ENCODE measurements around the gene GCAT. TPM values are rescaled to one million over a fixed set of nuclear protein-coding genes. Genes with fewer than 3 reads are reported as not detected.

Gene GCAT
- total and polyA plus RNA-seq, 9 of the 15 experiments (the other 6 are each of a cell fraction or from before 2014, with no cell fraction given), result 1.9 to 69.9 (median 26.4) TPM

DNA sequence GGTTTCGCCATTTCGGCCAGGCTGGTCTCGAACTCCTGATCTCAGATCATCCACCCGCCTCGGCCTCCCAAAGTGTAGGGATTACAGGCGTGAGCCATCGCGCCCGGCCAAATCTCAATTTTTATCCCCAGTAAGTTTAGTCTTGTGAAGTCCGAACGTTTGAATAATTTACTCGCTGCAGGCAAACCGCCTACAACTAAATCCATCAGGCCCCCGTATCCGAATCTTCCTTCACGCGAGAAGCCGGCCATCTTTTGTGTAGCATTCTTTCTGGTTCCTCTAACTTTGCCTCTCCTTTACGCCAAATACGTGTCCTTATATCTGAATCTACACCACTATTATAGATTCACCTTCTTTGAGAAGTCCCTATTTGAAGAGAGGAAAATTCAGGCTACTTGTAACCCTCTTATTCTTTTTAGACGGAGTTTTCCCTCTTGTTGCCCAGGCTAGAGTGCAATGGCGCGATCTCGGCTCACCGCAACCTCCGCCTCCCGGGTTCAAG lies 40.9 kb downstream of the GCAT start (continued):
- TF ChIP-seq SAP30 (IDR thresholded peaks at IDR 0.05; ENCODE audit: borderline replicate concordance, insufficient read depth, low read depth, low read length, poor library complexity, severe bottlenecking) (no peak), ZNF785 (CRISPR knock-in tag; IDR thresholded peaks at IDR 0.05) (no peak), SMAD4 (CRISPR knock-in tag; conservative IDR thresholded peaks at IDR 0.05) (no peak), CHD1 (IDR thresholded peaks at IDR 0.05; ENCODE audit: low read length) (no peak), ZZZ3 (IDR thresholded peaks at IDR 0.05) (no peak), CTCF (IDR thresholded peaks at IDR 0.05 in 2 of 3, conservative IDR thresholded peaks at IDR 0.05 in 1 of 3; ENCODE audit: insufficient read depth in 2 of 3, low read depth in 1 of 3, low read length in 3 of 3) (no peak), BCL6 (CRISPR knock-in tag; IDR thresholded peaks at IDR 0.05) (no peak), ARHGAP35 (IDR thresholded peaks at IDR 0.05; ENCODE audit: partially characterized antibody) (no peak), AFF1 (IDR thresholded peaks at IDR 0.05; ENCODE audit: low read depth in 1 of 2, partially characterized antibody in 2 of 2) (no peak), HDAC3 (IDR thresholded peaks at IDR 0.05; ENCODE audit: borderline replicate concordance, partially characterized antibody) (no peak), ARNT (IDR thresholded peaks at IDR 0.05) (no peak), TBL1XR1 (IDR thresholded peaks at IDR 0.05; ENCODE audit: low read length in 2 of 2) (no peak), ZBTB1 (CRISPR knock-in tag; IDR thresholded peaks at IDR 0.05; ENCODE audit: borderline replicate concordance, low read depth) (no peak), NR2F6 (CRISPR knock-in tag; IDR thresholded peaks at IDR 0.05) (no peak), BRD4 (IDR thresholded peaks at IDR 0.05) (0 out of 2 replicates have a peak, but pooled peaks have one; percentile 66), BRD9 (IDR thresholded peaks at IDR 0.05; ENCODE audit: low read depth, partially characterized antibody) (peak; percentile 31), HEY1 (CRISPR knock-in tag; IDR thresholded peaks at IDR 0.05; ENCODE audit: borderline replicate concordance) (no peak), FOS (IDR thresholded peaks at IDR 0.05; ENCODE audit: extremely low read depth, insufficient read length) (no peak)
- TF ChIP-seq, protein P1, sequence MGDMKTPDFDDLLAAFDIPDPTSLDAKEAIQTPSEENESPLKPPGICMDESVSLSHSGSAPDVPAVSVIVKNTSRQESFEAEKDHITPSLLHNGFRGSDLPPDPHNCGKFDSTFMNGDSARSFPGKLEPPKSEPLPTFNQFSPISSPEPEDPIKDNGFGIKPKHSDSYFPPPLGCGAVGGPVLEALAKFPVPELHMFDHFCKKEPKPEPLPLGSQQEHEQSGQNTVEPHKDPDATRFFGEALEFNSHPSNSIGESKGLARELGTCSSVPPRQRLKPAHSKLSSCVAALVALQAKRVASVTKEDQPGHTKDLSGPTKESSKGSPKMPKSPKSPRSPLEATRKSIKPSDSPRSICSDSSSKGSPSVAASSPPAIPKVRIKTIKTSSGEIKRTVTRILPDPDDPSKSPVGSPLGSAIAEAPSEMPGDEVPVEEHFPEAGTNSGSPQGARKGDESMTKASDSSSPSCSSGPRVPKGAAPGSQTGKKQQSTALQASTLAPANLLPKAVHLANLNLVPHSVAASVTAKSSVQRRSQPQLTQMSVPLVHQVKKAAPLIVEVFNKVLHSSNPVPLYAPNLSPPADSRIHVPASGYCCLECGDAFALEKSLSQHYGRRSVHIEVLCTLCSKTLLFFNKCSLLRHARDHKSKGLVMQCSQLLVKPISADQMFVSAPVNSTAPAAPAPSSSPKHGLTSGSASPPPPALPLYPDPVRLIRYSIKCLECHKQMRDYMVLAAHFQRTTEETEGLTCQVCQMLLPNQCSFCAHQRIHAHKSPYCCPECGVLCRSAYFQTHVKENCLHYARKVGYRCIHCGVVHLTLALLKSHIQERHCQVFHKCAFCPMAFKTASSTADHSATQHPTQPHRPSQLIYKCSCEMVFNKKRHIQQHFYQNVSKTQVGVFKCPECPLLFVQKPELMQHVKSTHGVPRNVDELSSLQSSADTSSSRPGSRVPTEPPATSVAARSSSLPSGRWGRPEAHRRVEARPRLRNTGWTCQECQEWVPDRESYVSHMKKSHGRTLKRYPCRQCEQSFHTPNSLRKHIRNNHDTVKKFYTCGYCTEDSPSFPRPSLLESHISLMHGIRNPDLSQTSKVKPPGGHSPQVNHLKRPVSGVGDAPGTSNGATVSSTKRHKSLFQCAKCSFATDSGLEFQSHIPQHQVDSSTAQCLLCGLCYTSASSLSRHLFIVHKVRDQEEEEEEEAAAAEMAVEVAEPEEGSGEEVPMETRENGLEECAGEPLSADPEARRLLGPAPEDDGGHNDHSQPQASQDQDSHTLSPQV (IDR thresholded peaks at IDR 0.05), result no peak
